Endothelial cell of umbilical vein (primary cell): Measurements from ENCODE around the gene DPPA4.

Experiments
- CTCF ChIP-seq, 2 donors: IDR thresholded peaks; 1 replicate in 1 of 2; 2 replicates in 1 of 2; pipeline ENCODE4 v1.5.1; 2011; ENCODE audit warnings: low read length in 2 of 2, mild to moderate bottlenecking in 2 of 2, moderate library complexity in 2 of 2, control low read depth in 1 of 2, inconsistent platforms in 1 of 2, low read depth in 1 of 2; ENCODE audit not compliant: insufficient read depth in 1 of 2; ENCODE audit errors: extremely low read depth in 1 of 2
- EZH2 ChIP-seq: IDR thresholded peaks from 2 replicates; pipeline ENCODE4 v1.6.1; 2012; ENCODE audit warnings: borderline replicate concordance, low read depth, mild to moderate bottlenecking, moderate library complexity, low read length, inconsistent platforms; ENCODE audit not compliant: severe bottlenecking
- GATA2 ChIP-seq: IDR thresholded peaks from 2 replicates; pipeline ENCODE4 v1.7.0; 2011; ENCODE audit warnings: low read depth, mild to moderate bottlenecking, moderate library complexity, mixed read lengths, low read length; ENCODE audit not compliant: insufficient read length, insufficient read depth
- MAX ChIP-seq: IDR thresholded peaks from 2 replicates; pipeline ENCODE4 v1.6.1; 2011; ENCODE audit not compliant: insufficient read depth, insufficient read length
- POLR2A ChIP-seq: IDR thresholded peaks from 2 replicates; pipeline ENCODE4 v1.6.1; 2012; ENCODE audit warnings: low read depth, mild to moderate bottlenecking, control low read depth, low read length
- POLR2AphosphoS5 ChIP-seq: IDR thresholded peaks from 2 replicates; pipeline ENCODE4 v1.6.1; 2012; ENCODE audit warnings: low read depth, mild to moderate bottlenecking, control low read depth, low read length, moderate library complexity; ENCODE audit not compliant: insufficient read depth

GRCh38 chr3:109330405-109330804 is 6.9 kb downstream of the DPPA4 start:
- TF ChIP-seq MAX (no peak), CTCF (IDR thresholded peaks at IDR 0.05; ENCODE audit: extremely low read depth in 1 of 2, insufficient read depth in 1 of 2, low read depth in 1 of 2, low read length in 2 of 2) (no peak), POLR2AphosphoS5 (no peak), POLR2A (no peak), EZH2 (no peak), GATA2 (no peak)
